NCI-H82 treated with DMSO at 0.1 percent for 48 hours (cell line): ENCODE data around the gene PRDM15.

Experiments
- DNase-seq: peaks from one replicate; lab custom pipeline; 2025; ENCODE audit not compliant: unreplicated experiment; lab: John Stamatoyannopoulos, UW

Gene PRDM15

DNA sequence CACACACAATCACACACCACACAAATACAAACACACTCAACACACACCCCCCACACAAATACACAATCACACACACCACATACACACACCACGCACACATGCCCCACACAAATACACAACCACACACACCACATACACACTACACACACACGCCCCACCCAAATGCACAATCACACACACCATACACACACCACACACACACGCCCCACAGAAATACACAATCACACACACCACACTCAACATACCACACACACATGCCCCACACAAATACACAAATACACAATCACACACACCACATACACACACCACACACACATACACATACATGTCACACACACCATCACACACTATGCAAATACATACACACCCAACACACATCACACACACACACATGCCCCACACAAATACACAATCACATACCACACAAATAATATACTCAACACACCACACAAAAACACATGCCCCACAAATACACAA lies 50.2 kb downstream of the PRDM15 start:
- DNase-seq, result no peak

DNA sequence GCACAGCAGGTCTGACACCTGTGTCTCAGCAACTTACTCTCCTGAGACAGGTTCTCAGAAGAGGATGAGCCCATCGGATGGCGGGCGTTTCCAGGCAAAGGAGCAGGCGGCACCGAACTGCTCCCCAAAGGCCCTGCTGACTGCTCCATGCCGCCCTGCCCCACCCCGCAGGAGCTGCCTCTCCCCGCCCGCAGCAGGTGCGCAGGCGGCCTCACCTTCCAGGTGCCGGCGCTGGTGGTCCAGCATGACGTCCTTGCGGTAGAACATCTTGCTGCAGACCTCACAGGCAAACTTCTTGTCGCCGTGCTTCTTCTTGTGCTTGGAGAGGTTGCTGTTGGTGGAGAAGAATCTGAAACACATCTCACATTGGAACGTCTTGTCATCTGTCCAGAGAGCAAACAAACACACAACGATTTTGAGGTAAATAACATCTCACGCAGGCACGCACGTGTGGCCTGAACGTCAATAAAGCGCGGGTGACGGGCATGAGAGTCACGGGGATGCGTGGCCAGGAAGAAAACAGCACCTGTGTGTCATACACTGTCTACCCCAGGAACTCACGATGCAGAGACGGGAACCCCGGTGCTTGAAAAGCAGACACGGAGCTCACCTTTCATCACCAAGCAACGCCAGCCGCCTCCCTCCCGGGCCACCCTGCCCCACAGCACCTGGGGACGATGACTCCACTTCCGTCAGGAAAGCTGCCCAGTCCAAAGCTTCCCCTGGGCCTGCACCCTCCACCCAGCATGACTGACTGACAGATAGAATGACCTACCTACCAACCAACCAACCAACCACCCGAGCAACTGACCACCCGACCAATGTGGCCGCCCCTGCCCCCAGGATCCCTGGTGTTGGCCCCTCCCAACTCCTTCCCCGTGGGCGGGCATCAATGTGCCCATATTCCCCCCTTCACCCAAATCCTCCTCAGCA lies 50.9 kb downstream of the PRDM15 start:
- no peak for DNase-seq

DNA sequence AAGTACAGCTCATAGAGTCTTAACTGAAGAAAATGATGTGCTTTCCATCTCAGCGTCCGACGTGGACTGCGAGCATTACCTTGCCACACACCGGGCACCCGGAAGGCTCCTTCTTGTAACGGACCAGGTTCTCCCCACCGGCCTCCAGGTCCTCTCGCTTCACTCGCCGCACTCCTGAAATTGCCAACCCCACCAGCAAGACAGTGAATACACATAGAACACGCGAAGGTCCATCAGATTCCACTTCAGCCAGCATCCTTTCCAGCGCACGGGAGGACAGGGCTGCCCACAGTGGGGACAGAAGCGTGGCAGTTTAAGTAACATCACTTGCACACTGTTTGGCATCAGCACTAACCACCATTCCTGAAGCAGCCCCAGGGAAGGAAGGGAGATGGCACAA lies 53.3 kb downstream of the PRDM15 start:
- no peak for DNase-seq

DNA sequence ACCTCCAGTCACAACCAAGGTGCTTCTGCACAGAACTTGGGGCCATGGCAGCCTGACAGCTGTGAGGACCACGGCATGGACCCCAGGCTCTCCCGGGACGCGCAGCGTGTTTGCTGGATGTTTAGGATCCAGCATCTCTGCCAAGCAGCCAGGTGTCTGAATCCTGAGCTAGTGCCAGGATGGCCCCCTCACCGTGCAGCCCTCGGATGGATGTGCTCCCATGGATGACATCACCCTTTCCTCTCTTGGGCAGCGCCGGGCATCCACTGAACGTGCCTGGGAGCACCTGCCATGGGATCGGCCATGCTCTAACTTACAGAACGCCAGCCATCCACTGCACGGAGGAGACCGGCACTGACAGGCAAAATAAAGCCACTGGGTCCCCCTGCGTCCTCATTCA lies 53.9 kb downstream of the PRDM15 start:
- no peak for DNase-seq

DNA sequence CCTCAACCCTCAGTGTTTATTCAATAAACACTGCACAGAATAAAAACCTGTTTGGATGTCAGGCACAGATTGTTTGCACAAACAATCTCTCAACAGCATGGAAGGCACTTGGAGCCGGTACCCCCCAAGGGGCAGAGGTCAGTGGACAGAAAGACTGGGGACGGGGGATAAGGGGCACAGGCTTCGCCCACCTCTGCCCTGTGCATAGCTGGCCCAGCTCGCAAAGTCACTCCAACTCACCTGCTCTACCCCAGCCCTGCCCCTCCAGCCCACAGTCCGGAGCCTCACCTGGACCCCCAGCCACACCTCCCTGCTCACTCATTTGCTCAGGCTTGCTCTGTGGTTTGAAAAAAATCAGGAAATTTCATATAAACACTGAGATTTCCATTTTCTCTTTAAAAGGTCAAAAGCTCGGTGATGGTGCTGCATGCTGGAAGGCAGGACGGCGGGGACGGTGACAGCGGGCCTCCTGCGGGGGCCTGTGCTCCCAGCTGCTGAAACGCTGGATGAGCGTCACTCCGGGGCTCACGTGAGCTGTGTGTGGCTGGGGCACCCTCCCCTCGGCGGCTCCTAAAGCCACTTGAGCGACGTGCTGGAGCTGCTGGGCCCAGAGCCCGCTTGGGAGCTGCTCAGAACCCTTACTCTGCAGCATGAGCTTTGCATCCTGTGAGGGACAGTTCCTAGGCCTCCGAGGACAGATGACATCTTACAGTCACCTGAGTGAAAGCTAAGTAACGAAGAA lies 54.5 kb downstream of the PRDM15 start:
- no peak for DNase-seq

DNA sequence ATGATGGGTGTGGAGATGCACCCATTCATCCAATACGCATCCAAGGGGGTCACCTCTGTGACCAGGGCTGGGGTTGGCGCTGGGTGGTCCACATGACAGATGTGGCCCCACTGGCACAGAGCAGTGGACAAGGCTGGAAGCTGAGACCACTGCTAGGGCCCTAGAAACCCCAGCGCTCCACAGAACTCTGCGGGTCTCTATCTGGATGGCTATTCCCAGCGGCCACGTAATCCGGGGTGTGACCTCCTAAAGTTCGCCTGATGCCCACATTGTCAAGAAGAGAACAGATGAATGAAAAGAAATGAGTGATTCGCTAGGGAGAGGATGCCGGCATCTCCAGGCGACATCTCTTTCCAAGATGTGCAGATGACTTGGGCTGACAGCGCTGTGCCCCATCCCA lies 55.2 kb downstream of the PRDM15 start:
- DNase-seq, result no peak

DNA sequence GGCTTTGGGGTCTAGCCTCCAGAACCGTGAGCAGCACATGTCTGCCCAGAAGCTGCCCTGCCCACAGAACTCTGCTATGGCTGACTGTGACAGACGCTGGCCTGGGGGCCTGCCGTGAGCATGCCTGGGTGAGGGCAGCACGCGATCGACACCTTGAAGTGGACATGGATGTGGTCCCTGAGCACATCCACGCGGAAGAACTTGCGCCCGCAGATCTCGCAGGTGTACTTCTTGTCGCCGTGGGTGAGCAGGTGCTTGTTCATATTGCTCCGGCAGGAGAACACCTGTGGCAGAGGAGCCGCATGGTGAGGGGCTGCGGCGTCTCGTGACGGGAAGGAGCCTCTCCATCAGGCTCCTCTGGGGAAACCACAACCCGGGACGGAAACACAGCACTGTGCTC lies 56.0 kb downstream of the PRDM15 start:
- no peak for DNase-seq

DNA sequence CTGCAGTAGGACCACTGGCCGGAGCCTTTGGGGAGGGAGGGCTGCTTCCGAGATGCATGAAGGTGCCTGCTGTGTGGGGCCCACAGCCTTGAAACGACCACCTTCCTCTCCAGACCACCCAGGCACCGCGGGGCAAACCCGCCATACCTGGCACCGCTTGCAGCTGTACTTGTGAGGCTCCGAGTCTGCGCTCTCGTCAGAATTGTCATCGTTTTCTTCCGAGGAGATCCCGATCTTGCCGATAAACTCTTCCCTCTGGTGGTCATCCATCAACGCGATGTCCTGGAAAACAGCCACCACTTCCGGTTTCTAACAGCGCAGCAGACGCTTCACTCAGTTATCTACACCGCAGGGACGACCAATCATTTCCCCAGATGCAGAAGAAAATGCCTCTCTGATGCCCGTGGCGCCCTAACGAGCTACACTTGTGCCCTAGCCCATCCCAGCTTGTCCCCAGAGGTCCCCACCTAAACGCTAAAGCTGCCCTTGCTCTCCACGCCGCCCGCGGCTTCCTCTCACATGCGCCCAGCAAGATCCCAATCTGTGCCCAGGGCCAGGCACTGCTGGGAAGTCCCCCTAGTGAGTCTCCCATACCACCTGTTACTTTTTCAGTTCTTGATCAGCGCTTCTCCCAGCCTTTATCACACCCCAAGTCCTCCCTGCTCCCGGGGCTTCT lies 57.2 kb downstream of the PRDM15 start:
- DNase-seq, result no peak

DNA sequence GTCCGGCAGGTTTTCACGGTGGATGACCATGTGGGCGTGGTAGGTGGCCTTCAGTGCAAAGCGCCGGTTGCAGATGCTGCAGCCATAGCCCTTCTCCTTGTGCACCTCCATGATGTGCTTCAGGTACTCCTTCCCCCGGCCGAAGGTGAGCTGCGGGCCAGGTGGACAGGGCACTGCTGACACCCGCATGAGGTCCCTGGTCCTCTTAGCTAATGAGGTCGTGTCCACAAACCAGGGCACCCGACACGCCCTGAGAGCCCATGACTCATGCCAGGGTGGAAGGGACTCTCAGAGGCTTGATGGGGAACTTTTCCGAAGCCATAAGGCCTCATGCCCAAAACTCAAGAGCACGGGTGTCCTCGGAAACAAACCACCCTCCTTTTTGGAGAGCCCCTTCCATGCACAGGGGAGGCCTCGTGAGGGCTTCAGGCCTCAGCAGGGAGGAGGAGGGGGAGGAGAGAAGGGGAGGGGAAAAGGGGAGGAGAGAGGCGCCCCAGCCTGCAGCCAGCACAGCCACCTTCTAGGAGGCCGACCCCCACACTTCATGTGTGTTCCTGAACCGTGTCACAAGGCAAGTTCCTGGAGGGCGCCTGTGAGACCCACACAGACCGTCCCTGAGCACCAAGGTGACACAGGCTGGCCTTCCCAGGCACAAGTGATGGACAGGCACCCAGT lies 57.9 kb downstream of the PRDM15 start:
- DNase-seq, result no peak

DNA sequence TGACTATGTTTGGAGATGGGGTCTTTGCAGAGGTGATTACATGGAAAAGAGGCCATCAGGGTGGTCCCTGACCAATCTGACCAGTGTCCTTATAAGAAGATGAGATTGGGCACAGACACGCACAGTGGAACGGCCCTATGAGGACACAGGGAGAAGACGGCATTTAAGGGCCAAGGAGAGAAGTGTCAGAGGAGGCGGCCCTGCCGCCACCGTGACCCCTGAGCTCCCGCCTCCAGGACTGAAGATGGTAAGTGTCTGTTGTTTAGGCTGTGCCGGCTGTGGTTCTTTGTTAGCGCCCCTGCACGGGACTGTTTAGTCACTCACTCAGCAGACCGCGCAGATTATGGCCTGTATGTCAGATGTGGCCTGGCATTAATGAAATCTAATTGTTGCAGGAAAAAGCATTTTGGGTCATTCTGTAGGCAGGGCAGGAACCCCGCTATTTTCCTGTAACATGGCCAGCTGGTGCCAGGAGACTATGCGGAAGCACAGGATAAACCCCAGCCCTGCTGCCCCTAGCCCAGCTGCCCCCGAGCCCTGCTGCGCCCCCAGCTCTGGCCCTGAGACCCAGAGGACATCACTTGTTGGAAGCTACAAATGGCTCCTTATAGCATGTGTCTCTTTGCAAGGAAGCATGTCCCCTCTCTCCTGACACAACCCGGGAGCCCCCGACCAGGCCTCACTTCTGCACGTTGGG lies 58.6 kb downstream of the PRDM15 start:
- DNase-seq, result no peak

DNA sequence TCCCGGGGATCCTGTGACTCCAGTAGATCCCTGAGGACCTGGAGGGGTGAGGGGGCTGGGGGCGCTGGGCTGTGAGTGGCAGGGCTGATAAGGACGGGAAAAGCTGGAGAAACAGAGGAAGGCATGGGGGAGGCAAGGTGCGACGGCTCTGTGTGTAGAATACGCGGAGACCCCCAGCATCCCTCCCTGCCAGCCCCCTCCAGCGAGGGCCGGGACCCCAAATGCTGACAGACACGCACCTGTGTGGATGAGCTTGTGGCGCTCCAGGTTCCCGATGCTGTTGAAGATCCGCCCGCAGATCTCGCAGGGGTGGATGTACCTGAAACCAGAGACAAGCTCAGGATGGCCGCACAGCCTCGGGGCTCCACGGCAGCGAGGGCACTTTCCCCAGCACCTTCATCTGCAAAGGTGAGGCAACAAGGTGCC lies 59.3 kb downstream of the PRDM15 start:
- DNase-seq, result no peak

DNA sequence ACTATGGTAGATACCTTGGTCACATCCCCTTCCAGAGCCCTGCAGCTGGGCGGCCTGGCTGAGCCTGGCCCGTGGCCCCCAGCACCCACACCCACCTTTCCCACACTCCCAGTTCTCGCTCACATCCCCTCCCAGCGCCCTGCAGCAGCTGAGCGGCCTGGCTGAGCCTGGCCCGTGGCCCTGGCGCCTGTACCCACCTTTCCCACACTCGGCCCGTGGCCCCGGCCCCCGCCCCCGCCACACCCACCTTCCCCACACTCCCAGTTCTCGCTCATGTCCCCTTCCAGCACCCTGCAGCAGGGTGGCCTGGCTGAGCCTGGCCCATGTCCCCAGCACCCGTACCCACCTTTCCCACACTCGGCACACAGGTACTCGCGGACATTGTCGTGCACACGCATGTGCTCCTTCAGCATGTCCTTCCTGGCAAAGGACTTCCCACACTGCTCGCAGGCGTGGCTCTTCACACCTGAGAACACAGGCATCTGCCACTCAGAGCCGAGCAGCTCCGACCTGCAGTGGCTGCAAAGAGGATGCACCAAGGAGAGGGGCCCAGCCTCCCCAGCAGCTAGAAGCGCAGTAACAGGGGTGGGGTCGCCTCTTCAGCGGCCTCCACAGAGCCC lies 59.8 kb downstream of the PRDM15 start:
- no peak for DNase-seq

DNA sequence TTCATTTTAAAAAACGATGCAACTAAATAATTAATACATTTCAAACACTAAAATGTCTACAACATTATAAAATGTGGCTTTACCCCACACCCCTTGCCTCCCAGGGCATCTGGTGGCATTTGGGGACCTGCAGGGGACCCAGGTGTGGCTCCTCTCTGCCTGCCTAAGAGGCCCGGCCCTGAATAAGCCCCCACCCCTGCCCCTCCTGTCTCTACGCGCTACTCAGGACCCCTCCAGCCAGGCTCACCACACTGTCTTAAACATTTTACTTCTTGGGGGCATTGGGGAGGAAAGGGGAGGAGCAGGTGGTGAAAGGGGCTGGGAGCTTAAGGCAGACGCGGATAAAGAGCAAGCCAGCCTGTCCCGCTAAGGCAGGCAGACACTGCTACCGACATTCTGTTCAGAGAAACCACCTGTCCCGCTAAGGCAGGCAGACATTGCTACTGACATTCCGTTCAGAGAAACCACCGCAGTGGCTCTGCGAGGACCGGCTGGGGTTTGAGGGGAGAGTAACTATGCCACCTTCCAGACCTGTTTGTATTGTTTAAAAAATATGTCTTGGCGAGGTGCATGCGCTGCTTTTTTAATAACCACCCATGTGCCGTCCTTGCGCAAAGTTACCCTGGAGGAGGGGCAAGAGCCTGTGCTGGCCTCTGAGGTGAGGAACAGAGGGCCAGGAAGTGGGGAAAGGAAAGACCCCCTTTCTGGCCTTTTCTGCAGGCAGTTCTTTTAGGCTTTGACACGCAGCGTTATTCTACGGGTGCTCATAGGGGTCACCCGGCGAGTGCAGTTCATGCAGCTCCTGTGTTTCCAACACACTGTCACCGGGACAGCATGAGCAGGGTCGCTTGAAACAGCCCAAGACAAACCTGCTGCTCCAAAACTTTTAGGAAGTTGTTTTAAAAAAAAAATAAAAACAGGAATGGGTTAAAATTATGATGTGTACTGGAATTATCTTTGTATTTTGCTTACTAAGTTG lies 61.0 kb downstream of the PRDM15 start:
- no peak for DNase-seq

DNA sequence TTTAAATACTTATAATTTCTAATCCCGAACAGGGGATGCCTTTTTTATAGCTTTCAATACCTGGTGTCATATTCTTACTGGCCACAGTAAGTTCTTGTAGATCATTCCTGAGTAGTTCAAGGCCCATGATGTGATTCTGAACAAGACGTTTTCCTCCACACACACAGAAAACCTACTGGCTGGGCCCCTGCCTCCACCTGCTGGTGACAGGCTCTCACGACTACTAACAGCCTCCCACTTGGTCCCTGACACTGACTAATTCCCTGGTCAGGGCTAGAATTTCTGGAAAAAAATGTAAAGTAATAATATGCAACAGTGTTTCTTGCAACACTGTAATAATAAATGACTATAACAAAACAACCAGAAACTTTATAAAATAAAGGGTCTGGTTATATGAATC lies 61.9 kb downstream of the PRDM15 start:
- peak; percentile 14 for DNase-seq

DNA sequence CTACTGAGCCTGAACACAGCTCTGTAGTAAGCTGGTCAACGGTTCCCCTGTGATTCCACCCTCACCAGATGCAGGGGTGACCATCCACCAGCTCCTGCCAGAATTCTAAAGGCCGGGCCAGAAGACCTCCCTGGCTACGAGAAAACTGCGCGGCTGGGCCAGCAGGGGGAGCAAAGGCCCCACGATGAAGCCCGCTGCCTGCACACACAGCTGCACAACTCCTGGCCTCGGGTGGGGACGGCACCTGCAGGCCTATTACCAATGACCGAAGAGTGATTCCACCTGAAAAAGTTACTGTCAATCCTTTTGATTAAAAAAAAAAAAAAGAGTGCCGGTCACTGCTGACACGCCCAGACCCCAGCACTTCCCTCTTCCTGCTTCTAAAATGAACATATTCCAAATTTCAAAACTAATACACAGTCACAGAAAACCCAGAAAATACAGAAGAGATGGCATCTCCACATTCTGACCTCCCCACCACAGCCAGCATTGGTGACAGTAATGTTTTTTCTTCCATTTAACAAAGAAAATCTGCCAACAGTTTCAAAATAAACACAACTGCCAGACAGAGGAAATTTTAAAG lies 62.5 kb downstream of the PRDM15 start:
- DNase-seq, result no peak

DNA sequence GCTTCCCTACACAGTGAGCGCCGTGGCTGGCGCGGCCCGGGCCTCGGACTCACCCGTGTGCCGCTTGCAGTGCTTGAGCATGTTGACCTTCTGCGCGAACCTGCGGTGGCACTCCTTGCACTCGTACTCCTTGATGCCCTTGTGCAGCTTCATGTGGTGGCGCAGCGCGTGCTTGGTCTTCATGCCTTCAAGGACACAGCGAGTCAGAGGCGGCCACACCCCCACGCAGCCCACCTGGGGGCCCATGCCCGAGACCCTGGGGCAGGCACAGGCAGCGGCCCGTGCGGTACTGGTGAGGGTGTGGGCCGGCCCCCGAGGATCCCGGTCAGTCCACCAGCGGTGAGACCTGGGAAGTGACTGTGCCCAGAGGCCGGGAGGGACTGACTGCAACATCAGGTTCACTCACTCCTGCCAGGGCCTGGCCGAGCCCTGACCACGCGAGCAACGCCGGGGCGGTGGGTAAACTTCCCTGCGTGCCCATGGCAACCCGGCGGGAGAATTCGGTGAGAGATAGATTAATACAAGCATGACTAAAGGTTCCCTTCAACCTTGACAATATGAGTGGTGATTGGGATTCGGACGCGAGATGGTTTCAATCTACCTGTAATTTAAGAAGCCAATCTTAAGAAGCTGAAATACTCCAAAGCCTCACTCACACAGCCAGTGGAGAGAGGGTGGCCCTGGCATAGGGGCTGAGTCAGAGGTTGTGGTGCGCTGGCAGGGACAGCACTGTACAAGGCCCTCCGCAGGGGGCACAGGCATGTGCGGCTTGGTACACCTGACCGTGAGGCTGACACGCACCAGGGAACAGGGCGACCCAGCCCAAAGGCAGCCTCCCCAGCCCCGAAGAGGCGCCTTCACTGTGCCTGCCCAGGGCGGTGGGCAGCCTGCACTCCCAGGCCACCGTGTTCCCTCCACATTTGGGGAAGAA lies 63.2 kb downstream of the PRDM15 start:
- no peak for DNase-seq

DNA sequence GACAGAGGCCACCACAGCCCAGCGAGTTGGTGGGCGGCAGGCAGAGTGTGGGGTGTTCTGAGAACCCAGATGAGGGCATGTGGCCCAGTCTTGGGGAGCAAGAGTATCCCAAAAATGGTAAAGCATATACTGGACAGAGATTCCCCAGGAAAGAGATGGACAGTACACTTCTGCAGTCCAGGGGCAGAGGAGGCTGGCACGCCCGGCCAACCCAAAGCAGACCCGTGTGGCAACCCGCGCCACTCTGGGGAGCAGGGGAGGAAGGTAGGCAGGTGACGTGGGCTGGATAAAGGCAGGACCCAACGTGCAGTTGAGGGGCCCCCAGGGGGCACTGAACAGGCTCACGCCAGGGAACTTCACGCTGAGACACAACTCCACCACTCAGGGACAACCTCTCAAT lies 65.9 kb downstream of the PRDM15 start:
- DNase-seq, result no peak
